ENCODE data around the gene AHRR. TPM values are rescaled to one million over a fixed set of nuclear protein-coding genes. Genes with fewer than 3 reads are reported as not detected.
"Not testable (repeated sequence)": the region's sequence is repeated elsewhere in the genome, so short reads cannot be mapped to it uniquely, and the experiment has no call there.

AHRR gene
- total RNA-seq, 1 donor from 2014 or later = 7.4 TPM

- no peak for DNase-seq (ENCODE audit: low spot score)
Observed at GRCh38 chr5:395921-396530, 74.5 kb downstream of the AHRR start.

- DNase-seq (ENCODE audit: low spot score) = no peak
Observed at GRCh38 chr5:396531-396961, 75.0 kb downstream of the AHRR start.

- not testable (repeated sequence) for DNase-seq (ENCODE audit: low spot score)
Observed at GRCh38 chr5:398141-398474, 76.6 kb downstream of the AHRR start.

GRCh38 chr5:398475-399295 lies 77.2 kb downstream of the AHRR start:
- peak; percentile 42 for DNase-seq (ENCODE audit: low spot score)

GRCh38 chr5:399296-400281 lies 78.1 kb downstream of the AHRR start:
- DNase-seq (ENCODE audit: low spot score) = peak; percentile 81

- peak; percentile 43 for DNase-seq (ENCODE audit: low spot score)
Observed at GRCh38 chr5:400282-401145, 79.0 kb downstream of the AHRR start.

GRCh38 chr5:401146-402034 lies 79.9 kb downstream of the AHRR start:
- no peak for DNase-seq (ENCODE audit: low spot score)

- not testable (repeated sequence) for DNase-seq (ENCODE audit: low spot score)
Observed at GRCh38 chr5:402219-402614, 80.7 kb downstream of the AHRR start.

GRCh38 chr5:402615-403359 lies 81.3 kb downstream of the AHRR start:
- no peak for DNase-seq (ENCODE audit: low spot score)

GRCh38 chr5:403995-404394 lies 82.5 kb downstream of the AHRR start:
- no peak for DNase-seq (ENCODE audit: low spot score)

- no peak for DNase-seq (ENCODE audit: low spot score)
Observed at GRCh38 chr5:404666-405241, 83.2 kb downstream of the AHRR start.

- no peak for DNase-seq (ENCODE audit: low spot score)
Observed at GRCh38 chr5:405421-405820, 83.9 kb downstream of the AHRR start.

- DNase-seq (ENCODE audit: low spot score) = no peak
Observed at GRCh38 chr5:406041-406440, 84.5 kb downstream of the AHRR start.

GRCh38 chr5:407051-407450 lies 85.5 kb downstream of the AHRR start:
- DNase-seq (ENCODE audit: low spot score) = no peak

- DNase-seq (ENCODE audit: low spot score) = no peak
Observed at GRCh38 chr5:407801-408268, 86.3 kb downstream of the AHRR start.

GRCh38 chr5:410911-411517 lies 89.5 kb downstream of the AHRR start:
- DNase-seq (ENCODE audit: low spot score) = no peak

- DNase-seq (ENCODE audit: low spot score) = no peak
Observed at GRCh38 chr5:411728-412127, 90.2 kb downstream of the AHRR start.

All from ureter (tissue), 1 donor.